ENCODE measurements around the gene VSTM1.

Gene VSTM1

GRCh38 chr19:54011507-54012211 is 52.0 kb downstream of the VSTM1 start:
- DNase-seq (ENCODE audit: low read depth in 2 of 2), result no peak

- no peak for DNase-seq (ENCODE audit: low read depth in 2 of 2)
These were observed 53.2 kb downstream of the VSTM1 start for GRCh38 chr19:54010474-54010873.

- DNase-seq (ENCODE audit: low read depth in 2 of 2), result no peak
These were observed 54.3 kb downstream of the VSTM1 start for GRCh38 chr19:54009440-54009839.

- DNase-seq (ENCODE audit: low read depth in 2 of 2), result no peak
These were observed 61.0 kb downstream of the VSTM1 start for GRCh38 chr19:54002495-54003315.

GRCh38 chr19:54001496-54001895 is 62.2 kb downstream of the VSTM1 start:
- DNase-seq (ENCODE audit: low read depth in 2 of 2), result no peak

- no peak for DNase-seq (ENCODE audit: low read depth in 2 of 2)
These were observed 64.0 kb downstream of the VSTM1 start for GRCh38 chr19:53999694-54000093.

GRCh38 chr19:53998223-53998622 is 65.5 kb downstream of the VSTM1 start:
- DNase-seq (ENCODE audit: low read depth in 2 of 2), result no peak

- no peak for DNase-seq (ENCODE audit: low read depth in 2 of 2)
These were observed 68.9 kb downstream of the VSTM1 start for GRCh38 chr19:53994811-53995210.

GRCh38 chr19:53993448-53993847 is 70.2 kb downstream of the VSTM1 start:
- no peak for DNase-seq (ENCODE audit: low read depth in 2 of 2)

GRCh38 chr19:53992815-53993214 is 70.9 kb downstream of the VSTM1 start:
- no peak for DNase-seq (ENCODE audit: low read depth in 2 of 2)

GRCh38 chr19:53992211-53992610 is 71.5 kb downstream of the VSTM1 start:
- no peak for DNase-seq (ENCODE audit: low read depth in 2 of 2)

GRCh38 chr19:53991224-53992113 is 72.2 kb downstream of the VSTM1 start, which contains the start of gene CACNG6:
Gene CACNG6 (plus strand): TSS chr19:53991637. CDS start chr19:53992878, 1,241 bp downstream.
- DNase-seq (ENCODE audit: low read depth in 2 of 2), result no peak

Measured in fibroblast of skin of left quadriceps (primary cell).